SK-N-SH (cell line): Measurements from ENCODE around the gene ZNF385C.

ENCODE experiments used
- REST ChIP-seq: IDR thresholded peaks from 2 replicates; pipeline ENCODE4 v1.6.1; 2012; ENCODE audit warnings: mild to moderate bottlenecking, low read depth, low read length, moderate library complexity
- TF ChIP-seq, protein P1 (sequence below): fragments of 200-600 bp; sonication (generic); IDR thresholded peaks from 2 replicates; pipeline ENCODE4 v1.6.1; 2017; ENCODE audit warnings: antibody characterized with exemption, mild to moderate bottlenecking, moderate library complexity

DNA sequence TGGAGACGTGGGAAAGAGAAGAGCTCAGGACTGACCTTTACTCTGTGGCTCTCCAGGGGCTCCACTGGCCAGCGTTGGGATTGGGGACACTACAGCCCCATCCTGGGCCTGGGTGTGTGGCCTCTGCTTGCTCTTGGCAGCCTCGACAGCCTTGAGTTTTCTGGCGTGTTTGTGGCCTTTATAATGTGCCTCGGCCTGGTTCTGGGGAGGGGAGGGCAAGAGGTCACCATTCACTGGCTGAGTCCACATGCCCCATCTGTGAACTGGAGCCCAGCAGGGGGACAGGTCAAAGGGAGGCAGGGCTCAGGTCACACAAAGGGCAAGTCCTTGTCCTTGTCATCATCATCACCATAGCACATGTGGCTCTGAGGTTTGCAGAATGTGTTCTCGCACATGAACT lies 66.7 kb downstream of the ZNF385C start:
- TF ChIP-seq REST: no peak
- TF ChIP-seq, protein P1, sequence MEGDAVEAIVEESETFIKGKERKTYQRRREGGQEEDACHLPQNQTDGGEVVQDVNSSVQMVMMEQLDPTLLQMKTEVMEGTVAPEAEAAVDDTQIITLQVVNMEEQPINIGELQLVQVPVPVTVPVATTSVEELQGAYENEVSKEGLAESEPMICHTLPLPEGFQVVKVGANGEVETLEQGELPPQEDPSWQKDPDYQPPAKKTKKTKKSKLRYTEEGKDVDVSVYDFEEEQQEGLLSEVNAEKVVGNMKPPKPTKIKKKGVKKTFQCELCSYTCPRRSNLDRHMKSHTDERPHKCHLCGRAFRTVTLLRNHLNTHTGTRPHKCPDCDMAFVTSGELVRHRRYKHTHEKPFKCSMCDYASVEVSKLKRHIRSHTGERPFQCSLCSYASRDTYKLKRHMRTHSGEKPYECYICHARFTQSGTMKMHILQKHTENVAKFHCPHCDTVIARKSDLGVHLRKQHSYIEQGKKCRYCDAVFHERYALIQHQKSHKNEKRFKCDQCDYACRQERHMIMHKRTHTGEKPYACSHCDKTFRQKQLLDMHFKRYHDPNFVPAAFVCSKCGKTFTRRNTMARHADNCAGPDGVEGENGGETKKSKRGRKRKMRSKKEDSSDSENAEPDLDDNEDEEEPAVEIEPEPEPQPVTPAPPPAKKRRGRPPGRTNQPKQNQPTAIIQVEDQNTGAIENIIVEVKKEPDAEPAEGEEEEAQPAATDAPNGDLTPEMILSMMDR: no peak
